ENCODE results near the gene FGF14.

Gene FGF14

GRCh38 chr13:102302534-102302933, 99.3 kb downstream of the FGF14 start:
- DNase-seq = no peak

GRCh38 chr13:102300379-102300778, 101.5 kb downstream of the FGF14 start:
- no peak for DNase-seq

- no peak for DNase-seq
Measured at GRCh38 chr13:102299366-102299765, 102.5 kb downstream of the FGF14 start.

GRCh38 chr13:102298051-102298450, 103.8 kb downstream of the FGF14 start:
- DNase-seq = no peak

GRCh38 chr13:102295316-102296048, 106.4 kb downstream of the FGF14 start:
- no peak for DNase-seq

GRCh38 chr13:102294407-102295018, 107.3 kb downstream of the FGF14 start:
- DNase-seq = no peak

- DNase-seq = no peak
Measured at GRCh38 chr13:102293723-102294122, 108.1 kb downstream of the FGF14 start.

- no peak for DNase-seq
Measured at GRCh38 chr13:102291587-102292218, 110.1 kb downstream of the FGF14 start.

- DNase-seq = no peak
Measured at GRCh38 chr13:102289606-102290005, 112.2 kb downstream of the FGF14 start.

- DNase-seq = no peak
Measured at GRCh38 chr13:102286326-102286725, 115.5 kb downstream of the FGF14 start.

- DNase-seq = no peak
Measured at GRCh38 chr13:102280366-102280765, 121.5 kb downstream of the FGF14 start.

- DNase-seq = no peak
Measured at GRCh38 chr13:102277286-102277685, 124.6 kb downstream of the FGF14 start.

- no peak for DNase-seq
Measured at GRCh38 chr13:102276404-102276803, 125.4 kb downstream of the FGF14 start.

- DNase-seq = no peak
Measured at GRCh38 chr13:102275969-102276368, 125.9 kb downstream of the FGF14 start.

- DNase-seq = no peak
Measured at GRCh38 chr13:102273111-102273510, 128.7 kb downstream of the FGF14 start.

GRCh38 chr13:102267191-102267590, 134.7 kb downstream of the FGF14 start:
- no peak for DNase-seq

GRCh38 chr13:102261809-102262208, 140.0 kb downstream of the FGF14 start:
- no peak for DNase-seq

GRCh38 chr13:102261316-102261715, 140.5 kb downstream of the FGF14 start:
- DNase-seq = no peak

- no peak for DNase-seq
Measured at GRCh38 chr13:102260256-102260655, 141.6 kb downstream of the FGF14 start.

GRCh38 chr13:102255409-102255808, 146.4 kb downstream of the FGF14 start:
- no peak for DNase-seq

GRCh38 chr13:102251817-102252216, 150.0 kb downstream of the FGF14 start:
- no peak for DNase-seq

- DNase-seq = no peak
Measured at GRCh38 chr13:102250448-102250847, 151.4 kb downstream of the FGF14 start.

GRCh38 chr13:102244607-102245227, 157.1 kb downstream of the FGF14 start:
- DNase-seq = no peak

GRCh38 chr13:102240110-102240509, 161.7 kb downstream of the FGF14 start:
- DNase-seq = no peak
